ENCODE measurements around the gene NAALADL2. TPM values are rescaled to one million over a fixed set of nuclear protein-coding genes. Genes with fewer than 3 reads are reported as not detected.

NAALADL2 gene
- polyA plus RNA-seq, 3 donors: not detected

DNA sequence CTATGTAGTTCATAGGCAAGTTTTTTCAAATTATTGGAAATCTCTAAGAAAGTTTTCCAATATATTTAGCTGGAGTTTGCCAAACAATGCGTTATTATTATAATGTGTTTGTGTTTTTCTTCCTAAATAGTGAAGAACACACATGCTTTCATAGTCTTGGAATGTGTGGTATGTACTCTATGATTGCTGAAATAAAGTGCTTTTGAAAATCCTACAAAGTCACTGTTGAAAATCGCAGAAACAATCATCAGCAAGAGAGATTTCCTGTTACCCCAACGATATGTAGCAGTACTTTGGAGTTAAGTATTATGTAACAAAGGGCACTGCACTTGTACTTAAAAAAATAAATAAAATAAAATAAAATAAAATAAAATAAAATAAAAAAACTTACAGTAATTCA, 796.2 kb downstream of the NAALADL2 start:
- Histone ChIP-seq H3K9ac (ENCODE audit: insufficient read depth, low read length, poor library complexity, severe bottlenecking) (no peak overlapping the region), H3K9me3 (replicated peaks in 1 of 2; ENCODE audit: control insufficient read depth in 1 of 2, insufficient read depth in 1 of 2, low read length in 2 of 2) (peaks cover 0 to 12% of the 10 kb centered on the region in 2 donors), H3K36me3 (replicated peaks in 1 of 2; ENCODE audit: control insufficient read depth in 1 of 2, insufficient read depth in 2 of 2, low read length in 2 of 2) (no peaks in the 10 kb centered on the region), H3K4me1 (ENCODE audit: control insufficient read depth in 1 of 2, insufficient read depth in 2 of 2, low read length in 2 of 2) (no peaks in the 10 kb centered on the region), H3K27ac (ENCODE audit: low read depth in 1 of 2, low read length in 2 of 2) (no peak overlapping the region), H3K79me2 (ENCODE audit: insufficient read depth, low read length) (no peaks in the 10 kb centered on the region), H4K20me1 (ENCODE audit: insufficient read depth, low read length) (no peaks in the 10 kb centered on the region), H3K4me2 (replicated peaks; ENCODE audit: extremely low read depth, low read length, poor library complexity, severe bottlenecking) (no peak overlapping the region), H2AFZ (ENCODE audit: insufficient read depth, low read depth, low read length, poor library complexity, severe bottlenecking) (no peak overlapping the region), H3K4me3 (replicated peaks in 1 of 3; ENCODE audit: low read depth in 2 of 3, low read length in 3 of 3) (no peak overlapping the region), H3K27me3 (ENCODE audit: control insufficient read depth in 2 of 2, insufficient read depth in 2 of 2, low read length in 2 of 2) (no peaks in the 10 kb centered on the region)
- Mint-ChIP-seq H3K27ac (no peak overlapping the region), H3K36me3 (no peaks in the 10 kb centered on the region), H3K4me1 (no peaks in the 10 kb centered on the region), H3K27me3 (ENCODE audit: low read depth in 3 of 3) (no peaks in the 10 kb centered on the region), H3K4me3 (no peak overlapping the region), H3K9me3 (peaks cover 0 to 7% (median 2%) of the 10 kb centered on the region in 7 donors)
- DNase-seq: no peak
- TF ChIP-seq, protein P1, sequence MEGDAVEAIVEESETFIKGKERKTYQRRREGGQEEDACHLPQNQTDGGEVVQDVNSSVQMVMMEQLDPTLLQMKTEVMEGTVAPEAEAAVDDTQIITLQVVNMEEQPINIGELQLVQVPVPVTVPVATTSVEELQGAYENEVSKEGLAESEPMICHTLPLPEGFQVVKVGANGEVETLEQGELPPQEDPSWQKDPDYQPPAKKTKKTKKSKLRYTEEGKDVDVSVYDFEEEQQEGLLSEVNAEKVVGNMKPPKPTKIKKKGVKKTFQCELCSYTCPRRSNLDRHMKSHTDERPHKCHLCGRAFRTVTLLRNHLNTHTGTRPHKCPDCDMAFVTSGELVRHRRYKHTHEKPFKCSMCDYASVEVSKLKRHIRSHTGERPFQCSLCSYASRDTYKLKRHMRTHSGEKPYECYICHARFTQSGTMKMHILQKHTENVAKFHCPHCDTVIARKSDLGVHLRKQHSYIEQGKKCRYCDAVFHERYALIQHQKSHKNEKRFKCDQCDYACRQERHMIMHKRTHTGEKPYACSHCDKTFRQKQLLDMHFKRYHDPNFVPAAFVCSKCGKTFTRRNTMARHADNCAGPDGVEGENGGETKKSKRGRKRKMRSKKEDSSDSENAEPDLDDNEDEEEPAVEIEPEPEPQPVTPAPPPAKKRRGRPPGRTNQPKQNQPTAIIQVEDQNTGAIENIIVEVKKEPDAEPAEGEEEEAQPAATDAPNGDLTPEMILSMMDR (IDR thresholded peaks at IDR 0.05): no peak
- intact Hi-C loops (cut with micrococcal nuclease): no loop called here
- WGBS (ENCODE audit: insufficient coverage): no CpG with 5 or more reads among the region's 3 CpGs

GRCh38 chr3:175656461-175656860, 797.3 kb downstream of the NAALADL2 start:
- Mint-ChIP-seq H3K36me3 (no peaks in the 10 kb centered on the region), H3K4me1 (no peaks in the 10 kb centered on the region), H3K9me3 (peaks cover 0 to 7% (median 2%) of the 10 kb centered on the region in 7 donors), H3K27me3 (ENCODE audit: low read depth in 3 of 3) (no peaks in the 10 kb centered on the region), H3K27ac (no peak overlapping the region), H3K4me3 (no peak overlapping the region)
- intact Hi-C loops (cut with micrococcal nuclease): no loop called here
- WGBS (ENCODE audit: insufficient coverage): no CpG with 5 or more reads among the region's 1 CpG
- Histone ChIP-seq H3K4me2 (replicated peaks; ENCODE audit: extremely low read depth, low read length, poor library complexity, severe bottlenecking) (no peak overlapping the region), H2AFZ (ENCODE audit: insufficient read depth, low read depth, low read length, poor library complexity, severe bottlenecking) (no peak overlapping the region), H3K9ac (ENCODE audit: insufficient read depth, low read length, poor library complexity, severe bottlenecking) (no peak overlapping the region), H3K27me3 (ENCODE audit: control insufficient read depth in 2 of 2, insufficient read depth in 2 of 2, low read length in 2 of 2) (no peaks in the 10 kb centered on the region), H3K79me2 (ENCODE audit: insufficient read depth, low read length) (no peaks in the 10 kb centered on the region), H4K20me1 (ENCODE audit: insufficient read depth, low read length) (no peaks in the 10 kb centered on the region), H3K36me3 (replicated peaks in 1 of 2; ENCODE audit: control insufficient read depth in 1 of 2, insufficient read depth in 2 of 2, low read length in 2 of 2) (no peaks in the 10 kb centered on the region), H3K4me3 (replicated peaks in 1 of 3; ENCODE audit: low read depth in 2 of 3, low read length in 3 of 3) (no peak overlapping the region), H3K27ac (ENCODE audit: low read depth in 1 of 2, low read length in 2 of 2) (no peak overlapping the region), H3K4me1 (ENCODE audit: control insufficient read depth in 1 of 2, insufficient read depth in 2 of 2, low read length in 2 of 2) (no peaks in the 10 kb centered on the region), H3K9me3 (replicated peaks in 1 of 2; ENCODE audit: control insufficient read depth in 1 of 2, insufficient read depth in 1 of 2, low read length in 2 of 2) (peaks cover 0 to 12% of the 10 kb centered on the region in 2 donors)
- no peak for DNase-seq
- TF ChIP-seq, protein P1 (IDR thresholded peaks at IDR 0.05): no peak

Measured in CD14-positive monocyte (primary cell).